NCI-H2227 treated with DMSO at 0.1 percent for 48 hours (cell line): ENCODE results near the gene PPP6R2.

Experiments used
- DNase-seq: peaks from one replicate; lab custom pipeline; 2025; lab: John Stamatoyannopoulos, UW

PPP6R2 gene

DNA sequence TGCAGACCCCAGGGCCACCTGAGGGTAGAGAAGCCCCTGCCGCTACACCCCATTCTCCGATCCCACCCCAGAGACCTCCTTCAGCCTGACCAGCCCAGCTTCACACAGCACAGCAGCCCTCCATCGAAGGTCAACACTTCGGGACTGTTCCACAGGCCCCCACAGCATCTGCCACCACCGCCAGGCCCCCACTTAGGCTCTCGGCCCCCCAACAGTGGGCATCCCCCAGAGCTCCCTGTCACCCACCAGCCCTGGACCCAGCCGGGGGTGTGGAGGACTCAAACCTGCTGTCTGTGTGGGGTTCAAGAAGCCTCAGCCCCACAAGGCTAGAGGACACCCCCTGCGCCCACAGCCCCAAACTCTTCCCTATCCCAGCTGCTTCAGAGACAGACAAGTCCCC, 125.5 kb downstream of the PPP6R2 start:
- DNase-seq = no peak

DNA sequence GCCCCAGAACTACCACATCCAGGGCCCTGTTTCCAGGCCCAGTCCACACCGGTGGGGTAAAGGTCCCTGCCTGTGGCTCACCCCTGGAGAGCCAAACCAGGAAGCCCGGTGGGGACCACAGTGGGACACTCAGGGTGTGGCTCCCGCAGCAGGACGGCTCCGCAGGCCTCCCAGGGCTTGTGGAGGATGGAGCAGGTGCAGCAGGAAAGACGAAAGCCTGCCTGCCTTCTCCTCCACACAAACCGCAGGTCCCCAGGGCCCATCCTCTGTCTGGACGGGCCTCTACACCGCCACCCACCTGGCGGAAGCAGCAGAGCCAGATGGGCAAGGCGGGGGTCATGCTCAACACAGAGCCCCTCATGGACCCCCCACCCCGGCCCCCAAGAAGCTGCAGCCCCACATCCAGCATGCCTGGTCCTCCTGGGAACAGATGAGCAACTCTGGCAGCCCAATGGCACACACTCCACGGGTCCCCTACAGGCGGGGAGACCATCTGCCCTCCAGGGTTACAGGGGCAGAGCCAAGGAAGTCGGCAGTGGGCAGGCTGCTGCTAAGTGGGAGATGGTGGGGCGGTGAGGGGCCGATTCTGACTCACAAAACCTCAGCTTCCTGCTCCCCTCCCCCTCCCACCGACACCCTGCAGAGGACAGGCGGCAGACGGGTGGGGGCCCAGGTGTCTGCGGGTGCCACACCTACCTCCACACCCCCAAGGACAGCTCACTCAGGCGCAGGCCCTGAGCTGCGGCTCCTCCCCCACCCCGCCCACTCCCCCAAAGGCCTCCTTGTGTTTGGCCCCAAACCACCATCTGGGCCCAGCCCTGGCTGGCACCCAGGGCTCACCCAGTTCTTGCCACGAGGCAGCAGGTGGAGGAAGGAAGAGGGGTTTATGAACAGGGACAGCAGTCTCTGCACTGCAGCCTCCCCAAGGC, 126.5 kb downstream of the PPP6R2 start:
- DNase-seq = no peak

DNA sequence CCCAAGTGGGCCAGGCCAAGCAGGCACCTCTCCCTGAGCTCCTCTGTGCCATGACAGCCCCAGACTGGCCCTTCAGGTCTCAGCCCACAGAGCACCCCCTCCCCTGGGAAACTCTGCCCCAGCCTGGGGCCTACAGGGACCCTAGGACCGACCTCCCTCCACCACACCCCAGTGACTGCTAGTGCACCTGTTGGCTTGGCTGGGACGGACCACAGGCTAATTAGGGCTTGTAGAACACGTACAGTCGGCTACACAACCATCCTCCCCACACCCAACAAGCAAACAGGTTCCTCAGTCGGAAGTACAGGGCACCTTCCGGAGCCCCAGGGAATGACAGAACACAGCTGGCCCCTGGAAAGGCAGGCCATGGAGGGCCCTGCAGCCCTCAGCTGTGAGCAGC, 127.4 kb downstream of the PPP6R2 start:
- no peak for DNase-seq

DNA sequence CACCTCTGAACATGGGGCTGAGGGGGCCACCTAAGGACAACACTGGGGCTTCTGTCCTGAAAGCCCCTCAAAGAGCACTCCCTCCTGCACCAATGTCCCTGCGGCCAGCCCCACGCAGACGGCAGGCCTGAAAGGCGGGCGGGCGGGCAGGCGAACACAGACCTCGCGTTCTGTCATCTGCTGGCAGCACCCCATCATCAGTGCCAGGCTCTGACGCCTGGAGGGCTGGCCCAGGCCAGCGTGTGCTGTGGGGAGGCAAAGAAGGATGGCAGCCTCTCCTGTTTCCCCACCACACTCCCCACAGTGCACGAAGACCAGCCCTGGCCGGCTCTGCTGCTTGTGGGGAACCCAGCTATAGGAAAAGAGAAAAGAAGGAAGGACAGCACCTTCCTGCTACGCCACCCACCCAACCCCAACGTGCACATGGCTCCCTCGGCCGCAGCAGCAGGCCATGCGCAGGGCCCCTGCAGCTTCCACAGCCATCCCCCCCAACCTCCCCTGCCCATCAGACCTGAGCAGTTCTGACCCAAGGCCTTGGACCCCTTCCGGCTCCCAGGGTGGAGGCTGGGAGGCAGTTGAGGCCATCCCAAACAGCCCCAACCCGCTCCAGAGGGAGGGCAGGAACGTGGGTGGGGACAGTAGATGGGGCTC, 128.2 kb downstream of the PPP6R2 start:
- no peak for DNase-seq

DNA sequence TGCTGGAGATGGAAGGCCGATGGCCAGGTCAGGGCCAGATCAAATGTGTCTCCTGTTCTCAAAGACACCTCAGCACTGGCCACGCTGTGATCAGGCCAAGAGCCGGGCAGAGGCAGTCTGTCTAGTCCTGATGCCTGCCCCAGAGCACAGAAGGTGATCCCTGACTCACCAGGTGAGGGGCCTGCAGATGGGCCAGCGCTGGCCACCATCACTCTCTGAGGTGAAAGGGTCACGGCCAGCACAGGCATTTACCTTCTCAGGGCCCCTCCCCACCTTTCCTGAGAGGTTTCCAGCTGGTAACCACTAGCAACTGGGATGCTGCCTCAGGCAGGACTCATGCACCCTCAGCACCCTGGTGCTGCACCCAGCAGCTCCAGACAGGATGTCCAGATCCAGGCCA, 128.8 kb downstream of the PPP6R2 start:
- DNase-seq = no peak

DNA sequence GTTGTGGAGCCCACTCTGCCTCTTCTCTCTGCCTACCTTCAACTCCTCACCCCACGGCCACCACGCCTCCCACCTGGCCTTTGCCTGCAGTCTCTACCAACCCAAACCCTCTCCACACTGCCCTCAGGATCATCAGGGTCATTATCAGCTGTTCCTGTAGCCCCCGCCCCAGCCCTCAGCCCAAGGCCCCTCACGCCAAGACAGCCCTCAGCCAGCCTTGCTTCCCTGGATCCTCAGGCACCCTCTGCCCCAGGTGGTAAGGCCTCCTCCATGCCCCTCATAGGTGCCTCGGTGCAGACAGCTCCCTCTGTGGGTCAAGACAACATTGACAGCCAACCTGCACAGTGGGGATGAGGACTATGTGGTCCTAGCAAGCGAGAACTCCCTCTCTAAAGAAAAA, 130.0 kb downstream of the PPP6R2 start:
- DNase-seq = no peak

DNA sequence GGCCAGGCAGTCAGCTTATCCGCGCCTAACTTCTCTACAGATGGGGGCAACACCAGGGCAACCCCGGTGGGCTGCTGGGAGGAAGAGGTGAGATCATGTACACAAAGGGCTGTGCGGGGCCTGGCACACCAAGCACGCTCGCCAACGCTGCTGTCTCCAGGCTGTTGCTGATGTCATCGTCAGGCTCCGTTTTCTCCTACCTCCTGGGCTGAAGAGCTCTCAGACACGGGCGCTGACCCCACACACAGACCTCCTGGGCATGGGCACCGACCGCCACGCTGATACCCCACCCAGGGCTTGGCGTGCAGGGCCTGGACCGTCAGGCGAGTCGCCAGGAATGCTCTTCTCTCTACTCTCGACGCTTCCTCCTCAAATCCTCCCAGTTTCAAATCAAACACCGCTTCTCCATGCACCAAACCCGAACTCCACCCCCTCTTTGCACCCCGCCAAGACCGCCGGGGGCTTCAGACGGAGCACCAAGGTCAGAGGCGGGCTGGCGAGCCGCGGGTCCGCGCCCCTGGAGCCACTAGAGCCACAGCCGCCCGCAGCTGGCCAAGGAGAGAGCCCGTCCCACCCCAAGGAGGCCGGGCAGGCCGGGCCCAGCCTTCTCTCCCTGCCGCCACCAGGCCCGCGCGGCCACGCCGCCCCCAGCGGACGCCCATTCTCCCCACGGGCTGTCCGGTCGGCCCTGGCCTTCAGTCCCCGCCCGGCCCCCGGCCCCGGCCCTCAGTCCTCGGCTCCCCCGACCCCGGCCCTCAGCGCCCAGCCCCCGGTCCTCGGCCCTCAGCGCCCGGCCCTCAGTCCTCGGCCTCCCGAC, 130.9 kb downstream of the PPP6R2 start:
- DNase-seq = no peak

DNA sequence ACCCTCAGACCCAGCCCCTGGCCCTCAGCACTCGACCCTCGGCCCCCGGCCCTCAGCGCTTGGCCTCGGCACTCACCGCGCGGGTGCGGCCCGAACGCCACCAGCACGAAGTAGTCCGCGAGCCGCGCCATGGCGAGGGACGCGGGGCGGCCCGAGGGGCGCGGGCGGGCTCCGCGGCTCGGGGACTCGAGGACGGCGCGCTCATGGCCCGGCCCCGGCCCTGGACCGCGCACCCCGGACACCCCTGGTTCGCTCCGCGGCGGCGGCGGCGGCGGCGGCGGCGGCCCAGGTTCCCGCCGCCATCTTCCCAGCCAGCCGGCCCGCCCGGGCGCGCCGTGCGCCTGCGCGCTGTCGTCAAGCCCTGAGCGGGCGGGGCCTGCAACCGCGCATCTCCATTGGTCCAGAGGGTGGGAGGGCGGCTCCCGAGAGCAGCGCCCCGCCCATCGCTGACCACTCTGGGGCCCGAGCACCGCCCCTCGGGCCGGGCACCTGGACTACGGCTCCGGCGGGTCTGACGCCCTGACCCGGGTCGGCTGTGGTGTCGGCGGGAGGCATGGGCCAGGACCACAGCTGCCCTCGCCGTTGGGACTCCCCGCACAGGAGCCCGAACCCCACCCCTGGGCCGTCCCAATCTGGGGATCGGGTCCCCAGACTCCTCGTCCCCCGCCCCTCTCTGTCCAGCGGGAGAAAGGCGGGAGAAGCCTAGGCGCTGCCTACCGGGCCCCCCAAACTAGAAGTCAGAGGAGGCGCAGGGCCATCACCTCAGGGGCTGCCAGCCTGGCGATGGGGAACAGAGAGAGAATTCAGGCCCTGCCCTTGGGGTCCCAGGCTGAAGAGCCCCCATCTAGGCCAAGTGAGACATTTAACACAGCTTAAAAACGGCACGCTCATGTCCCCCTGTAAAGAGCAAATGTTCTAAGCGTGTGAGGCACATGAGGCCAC, 131.9 kb downstream of the PPP6R2 start, which contains the start of gene SBF1:
TSS of gene SBF1 (minus strand) at position 326 of the 942 bp plus-strand sequence. CDS start at position 131, 195 bp downstream.
- DNase-seq = peak; percentile 40

DNA sequence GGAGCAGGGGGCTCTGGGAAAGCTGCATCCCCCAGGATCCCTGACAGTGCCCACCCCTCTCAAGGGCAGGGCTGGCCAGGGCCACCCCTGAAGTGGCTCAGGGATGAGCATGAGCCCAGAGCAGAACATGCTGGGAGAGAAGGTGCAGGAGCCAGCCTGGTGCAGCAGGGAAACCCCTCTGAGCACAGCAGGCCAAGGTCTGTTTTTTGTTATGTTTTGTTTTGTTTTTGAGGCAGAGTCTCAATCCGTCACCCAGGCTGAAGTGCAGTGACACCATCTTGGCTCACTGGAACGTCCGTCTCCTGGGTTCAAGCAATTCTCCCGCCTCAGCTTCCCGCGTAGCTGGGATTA, 132.5 kb downstream of the PPP6R2 start:
- DNase-seq = no peak

DNA sequence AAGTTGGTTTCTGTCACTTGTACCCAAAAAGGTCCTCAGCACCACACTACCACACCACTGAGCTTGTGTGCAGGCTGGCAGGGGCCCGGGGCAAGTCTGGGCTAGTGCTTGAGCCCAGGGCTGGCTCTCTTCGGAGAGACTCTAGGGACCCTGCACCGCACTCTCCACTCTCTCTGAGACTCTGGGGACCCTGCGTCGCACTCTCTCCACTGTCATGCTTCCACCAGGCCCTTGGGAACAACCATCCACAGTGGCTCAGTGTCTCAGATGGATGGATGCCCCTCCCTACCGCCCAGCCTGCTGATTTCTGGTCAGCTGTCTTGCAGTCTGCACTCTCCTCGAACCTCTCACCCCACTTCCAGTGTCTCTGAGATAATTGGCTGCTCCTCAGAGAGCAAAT, 133.7 kb downstream of the PPP6R2 start:
- no peak for DNase-seq

DNA sequence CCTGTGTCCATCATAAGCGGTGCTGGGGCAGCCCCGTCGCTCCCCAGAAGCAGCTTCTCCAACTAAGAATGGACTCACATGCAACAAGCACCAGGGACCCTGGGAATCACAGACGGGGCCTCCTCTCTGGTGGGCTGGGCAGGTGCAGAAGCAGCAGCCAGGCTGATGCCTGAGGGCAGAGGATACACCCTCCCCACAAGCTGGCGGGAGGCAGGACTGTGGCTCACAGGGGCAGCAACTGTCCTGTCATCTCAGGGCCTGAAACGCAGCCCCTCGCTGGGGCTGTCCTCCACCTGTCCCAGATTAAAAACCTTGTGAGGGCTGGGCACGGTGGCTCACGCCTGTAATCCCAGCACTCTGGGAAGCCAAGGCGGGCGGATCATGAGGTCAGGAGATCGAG, 134.8 kb downstream of the PPP6R2 start:
- no peak for DNase-seq

DNA sequence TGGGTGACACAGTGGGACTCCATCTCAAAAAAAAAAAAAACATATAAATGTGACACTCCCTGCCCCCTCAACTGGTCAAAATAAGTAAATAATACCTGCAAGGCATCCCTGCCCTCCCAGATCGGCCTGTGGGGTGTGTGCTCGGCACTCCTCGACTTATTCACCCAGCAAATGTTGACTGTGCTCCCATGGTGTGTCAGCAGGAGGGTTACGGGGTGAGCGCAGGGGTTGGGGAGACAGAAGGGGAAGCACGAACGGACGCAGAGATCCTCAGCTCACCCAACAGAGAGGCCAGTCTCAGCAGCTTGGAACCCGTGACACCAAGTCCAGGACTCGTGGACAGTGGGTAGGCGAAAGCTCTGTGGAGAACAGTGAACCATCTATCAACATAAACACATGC, 136.6 kb downstream of the PPP6R2 start:
- DNase-seq = no peak

DNA sequence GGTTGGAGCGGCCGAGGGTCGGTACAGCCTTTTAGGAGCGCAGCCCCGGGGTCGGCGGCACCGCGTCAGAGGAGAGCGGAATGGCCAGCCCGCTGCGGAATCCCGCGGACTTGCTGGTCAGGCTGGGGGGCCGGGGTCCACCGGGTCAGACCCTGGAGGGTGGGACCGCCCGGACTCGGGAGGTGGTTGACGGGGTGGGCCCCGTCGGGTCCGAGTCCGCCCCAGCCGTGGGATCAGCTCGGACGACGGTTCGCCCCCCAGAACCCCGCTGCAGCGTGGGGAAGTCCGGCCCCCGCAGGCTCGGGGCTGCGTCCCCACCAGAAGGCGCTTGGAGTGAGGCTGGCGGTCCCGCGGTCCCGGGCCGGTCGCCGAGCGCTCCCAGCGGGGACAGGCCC, 137.9 kb downstream of the PPP6R2 start:
- no peak for DNase-seq

DNA sequence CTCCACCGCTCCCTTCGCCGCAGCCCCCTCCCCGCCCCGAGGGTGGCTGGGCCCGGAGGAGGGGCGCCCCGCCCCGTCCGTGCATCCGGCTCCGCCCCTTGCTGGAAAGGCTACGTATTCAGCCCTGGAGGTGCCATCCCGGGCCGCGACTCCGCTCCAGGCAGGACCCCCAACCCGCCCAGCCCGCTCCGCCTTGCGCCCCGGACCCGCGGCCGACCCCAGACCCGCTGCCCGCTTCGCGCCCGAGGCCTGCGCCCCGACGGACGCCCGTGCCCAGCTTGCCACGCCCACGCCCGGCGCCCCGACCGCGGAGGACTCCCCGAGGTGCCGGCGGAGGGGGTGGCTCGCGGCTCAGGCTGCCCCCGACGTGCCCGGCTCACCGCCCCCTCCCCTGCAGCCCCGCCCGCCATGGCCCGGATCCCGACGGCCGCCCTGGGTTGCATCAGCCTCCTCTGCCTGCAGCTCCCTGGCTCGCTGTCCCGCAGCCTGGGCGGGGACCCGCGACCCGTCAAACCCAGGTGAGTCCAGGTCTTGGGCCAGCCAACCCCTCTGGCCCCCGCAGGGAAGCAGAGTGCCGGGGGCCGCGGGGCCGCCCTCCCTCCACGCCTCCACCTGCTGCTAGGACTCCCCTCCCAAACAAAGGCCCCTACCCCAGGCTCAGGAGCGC, 138.4 kb downstream of the PPP6R2 start, which contains the start of gene ADM2:
TSS of gene ADM2 (plus strand) at position 104 of the 667 bp plus-strand sequence. CDS start at position 409, 305 bp downstream.
- no peak for DNase-seq

DNA sequence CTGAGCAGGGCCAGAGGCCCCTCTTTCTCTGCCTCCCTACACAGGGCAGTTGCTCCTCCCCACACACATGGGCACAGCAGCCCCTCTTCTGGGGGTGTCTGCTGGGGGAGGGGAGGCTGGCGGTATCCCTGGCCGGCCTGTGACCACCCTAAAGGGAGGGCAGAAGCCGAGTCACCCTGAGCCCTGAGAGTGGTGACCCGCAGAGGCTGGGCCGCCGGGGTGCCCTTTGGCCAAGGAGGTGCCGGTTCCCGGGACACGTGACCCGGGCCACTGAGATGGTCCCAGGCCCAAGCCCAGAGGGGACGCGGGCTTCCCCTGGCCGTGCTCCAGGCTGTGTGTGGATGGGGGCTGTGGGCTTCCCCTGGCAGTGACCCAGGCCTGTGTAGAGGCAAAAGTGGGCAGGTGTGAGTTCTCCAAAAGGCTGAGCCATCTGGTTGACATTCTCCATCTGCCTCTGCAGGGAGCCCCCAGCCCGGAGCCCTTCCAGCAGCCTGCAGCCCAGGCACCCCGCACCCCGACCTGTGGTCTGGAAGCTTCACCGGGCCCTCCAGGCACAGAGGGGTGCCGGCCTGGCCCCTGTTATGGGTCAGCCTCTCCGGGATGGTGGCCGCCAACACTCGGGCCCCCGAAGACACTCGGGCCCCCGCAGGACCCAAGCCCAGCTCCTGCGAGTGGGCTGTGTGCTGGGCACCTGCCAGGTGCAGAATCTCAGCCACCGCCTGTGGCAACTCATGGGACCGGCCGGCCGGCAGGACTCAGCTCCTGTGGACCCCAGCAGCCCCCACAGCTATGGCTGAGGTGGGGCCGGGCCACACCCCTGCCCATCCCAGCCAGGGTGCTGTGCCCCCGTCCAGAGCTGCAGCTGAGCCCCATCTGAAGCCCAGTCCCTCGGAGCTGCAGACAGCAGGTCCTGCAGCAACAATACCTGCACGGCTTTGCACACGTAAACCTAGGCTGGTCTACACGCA, 139.3 kb downstream of the PPP6R2 start:
- no peak for DNase-seq

DNA sequence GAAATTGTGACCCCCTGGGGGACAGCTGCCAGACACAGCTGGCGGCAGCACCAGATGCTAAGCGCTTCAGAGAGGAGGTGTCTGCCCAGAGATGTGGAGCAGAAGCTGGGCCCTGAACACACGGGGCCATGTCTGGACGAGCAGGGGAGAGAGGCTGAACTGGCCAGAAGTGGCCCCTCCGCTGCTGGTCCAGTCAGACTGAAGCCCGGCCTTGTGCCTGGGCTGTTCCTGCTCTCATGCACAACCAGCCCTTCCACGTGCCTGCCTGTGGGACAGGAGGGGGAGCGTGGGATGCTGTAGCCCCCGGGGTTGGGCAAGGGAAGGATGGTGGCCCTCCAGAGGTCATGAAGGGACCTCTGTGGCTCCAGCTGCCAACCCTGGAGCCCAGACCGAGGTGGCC, 140.0 kb downstream of the PPP6R2 start:
- no peak for DNase-seq

DNA sequence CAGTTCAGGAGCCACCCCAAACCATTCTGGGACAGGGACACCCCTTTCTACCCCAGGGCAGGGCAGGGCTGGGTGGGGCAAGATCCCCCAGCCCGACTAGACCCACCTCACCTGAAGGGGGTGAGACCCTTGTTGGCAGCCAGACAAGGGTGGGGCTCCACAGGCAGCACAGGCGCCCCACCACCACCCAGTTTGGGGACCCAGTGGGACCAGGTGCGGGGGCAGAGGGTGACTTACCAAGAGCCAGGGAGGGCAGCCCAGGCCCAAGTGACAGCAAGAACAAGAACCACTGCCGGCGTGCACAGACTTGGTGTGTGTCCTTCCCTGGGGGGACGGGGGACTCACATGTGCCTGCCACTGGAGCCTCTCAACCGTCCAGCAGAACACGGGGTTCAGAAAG, 140.4 kb downstream of the PPP6R2 start:
- DNase-seq = no peak

DNA sequence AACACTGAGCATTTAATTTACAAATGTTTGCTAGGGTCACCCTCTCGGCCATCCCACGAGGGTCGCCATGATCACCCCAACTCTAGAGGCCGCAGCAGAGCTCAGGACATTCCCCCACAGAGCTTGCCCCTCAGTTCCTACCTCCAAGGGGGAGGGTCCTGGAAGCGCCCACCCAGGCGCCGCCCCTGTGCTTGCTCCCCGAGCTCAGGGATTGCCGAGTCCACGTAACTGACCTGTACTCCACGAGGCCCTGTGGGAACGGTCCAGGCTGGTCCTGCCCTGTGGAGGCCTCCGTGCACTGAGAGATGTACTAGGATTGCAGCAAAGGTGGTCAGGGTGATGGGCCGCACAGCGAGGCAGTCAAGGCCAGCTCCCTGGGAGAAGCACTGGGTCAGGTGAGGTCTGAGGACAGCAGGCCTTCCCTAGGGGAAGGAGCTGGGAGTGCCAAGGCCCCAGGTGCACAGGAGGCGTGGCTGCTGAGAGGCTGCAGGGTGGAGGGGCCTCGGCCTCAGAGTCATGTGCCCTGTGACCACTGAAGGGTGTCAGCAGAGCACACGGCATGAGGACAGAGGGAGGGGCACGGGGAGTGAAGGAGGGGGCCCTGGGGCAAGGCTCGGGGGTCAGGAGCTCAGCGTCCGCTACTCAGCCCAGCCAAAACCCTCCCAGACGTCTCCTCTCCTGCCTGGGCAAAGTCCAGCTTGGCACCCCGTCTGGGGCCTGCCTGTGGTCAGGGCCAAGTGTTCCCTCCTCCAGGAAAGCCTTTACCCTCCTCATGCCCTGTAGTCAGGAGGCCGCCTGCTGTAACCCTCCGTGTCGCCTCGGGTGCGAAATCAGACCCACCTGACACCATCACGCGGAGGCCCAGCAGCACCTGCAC, 141.1 kb downstream of the PPP6R2 start:
- DNase-seq = no peak
